RPMI7951 (cell line): ENCODE results near the gene KANSL1. TPM values are rescaled to one million over a fixed set of nuclear protein-coding genes. Genes with fewer than 3 reads are reported as not detected.
"Not testable (repeated sequence)": the region's sequence is repeated elsewhere in the genome, so short reads cannot be mapped to it uniquely, and the experiment has no call there.

Experiments
- DNase-seq: peaks from one replicate; pipeline ENCODE4 v3.0.0-alpha.2; 2012; ENCODE audit warnings: low read depth
- total RNA-seq: library from RNA; depleted of rRNA; stranded (reverse); fragments of >200 nt; shearing (Covaris generic); gene quantifications from 2 replicates; pipeline ENCODE4 v1.2.3, GENCODE V29; 2014

Gene KANSL1
- total RNA-seq, 1 experiment from 2014 or later, result 23.7 TPM

DNA sequence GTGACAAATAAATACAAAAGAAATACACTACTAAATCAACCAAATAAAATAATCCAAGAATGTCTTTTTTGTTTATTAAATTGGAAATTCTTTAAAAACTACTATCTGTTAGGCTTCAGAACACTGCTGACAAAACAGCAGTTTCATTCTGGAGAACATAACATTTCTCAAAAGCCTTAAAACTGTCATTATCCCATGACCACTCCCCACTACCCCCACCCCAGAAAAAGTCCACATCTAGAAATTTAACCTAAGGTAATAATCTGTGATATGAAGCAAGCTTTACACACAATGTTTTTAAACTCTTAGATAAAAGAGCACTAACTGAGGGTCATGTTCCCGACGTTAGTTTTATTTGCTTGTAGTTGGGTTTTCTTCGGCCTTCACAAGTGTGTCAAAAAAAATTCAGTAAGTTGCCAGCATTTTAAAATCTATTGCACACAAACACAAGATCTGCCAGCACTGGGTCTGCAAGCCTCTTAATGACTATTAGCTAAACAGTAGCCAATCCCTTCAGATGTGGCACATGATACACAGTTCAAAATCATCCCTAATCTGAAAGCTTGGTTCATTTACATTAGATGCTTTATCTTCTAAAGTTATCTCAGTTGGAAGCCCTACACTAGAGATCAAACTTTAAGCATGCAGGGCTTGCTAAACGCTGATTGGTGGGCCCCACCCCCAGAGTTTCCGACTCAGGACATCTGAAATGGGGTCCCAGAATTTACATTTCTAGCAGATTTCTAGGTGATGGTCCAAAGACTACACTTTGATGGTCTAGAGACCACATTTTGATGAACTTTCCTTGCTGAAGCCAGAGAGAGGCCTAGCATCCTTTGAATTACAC, 75.2 kb downstream of the KANSL1 start:
- no peak for DNase-seq

DNA sequence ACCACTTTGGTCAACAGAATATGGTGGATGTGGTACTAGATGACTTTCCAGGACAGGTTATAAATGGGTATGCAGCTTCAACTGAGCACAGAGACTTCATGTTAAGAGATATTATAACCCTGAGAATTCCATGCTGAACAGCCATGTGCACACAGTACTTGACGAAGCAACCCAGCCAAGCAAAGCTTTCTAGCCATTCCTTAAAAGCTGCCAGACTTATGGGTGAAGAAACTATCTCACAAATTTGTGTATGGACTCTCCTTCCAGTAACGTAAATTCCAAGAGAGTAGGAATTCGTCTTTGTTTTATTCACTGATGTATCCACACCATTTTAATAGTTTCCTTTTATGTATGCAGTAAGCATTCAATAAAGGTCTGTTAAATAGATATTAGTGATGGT, 76.1 kb downstream of the KANSL1 start:
- DNase-seq, result no peak

DNA sequence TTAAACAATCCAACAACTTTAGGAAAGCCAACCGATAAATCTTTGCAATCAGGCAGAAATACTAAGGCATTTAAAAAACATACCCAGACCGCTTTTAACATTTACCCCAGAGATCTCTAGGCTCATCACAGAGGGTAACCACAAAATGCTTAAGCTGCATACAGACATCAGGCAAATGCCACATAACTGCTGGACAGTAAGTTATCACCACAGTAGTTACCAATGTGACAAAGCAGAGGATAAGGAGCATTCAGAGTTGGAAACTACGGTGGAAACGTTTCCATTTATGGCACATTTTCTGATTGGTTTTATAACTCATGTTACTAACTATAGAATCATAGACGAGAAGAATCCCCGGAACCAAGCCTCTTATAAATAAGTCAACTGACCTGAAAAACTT, 77.5 kb downstream of the KANSL1 start:
- DNase-seq, result peak; percentile 6

DNA sequence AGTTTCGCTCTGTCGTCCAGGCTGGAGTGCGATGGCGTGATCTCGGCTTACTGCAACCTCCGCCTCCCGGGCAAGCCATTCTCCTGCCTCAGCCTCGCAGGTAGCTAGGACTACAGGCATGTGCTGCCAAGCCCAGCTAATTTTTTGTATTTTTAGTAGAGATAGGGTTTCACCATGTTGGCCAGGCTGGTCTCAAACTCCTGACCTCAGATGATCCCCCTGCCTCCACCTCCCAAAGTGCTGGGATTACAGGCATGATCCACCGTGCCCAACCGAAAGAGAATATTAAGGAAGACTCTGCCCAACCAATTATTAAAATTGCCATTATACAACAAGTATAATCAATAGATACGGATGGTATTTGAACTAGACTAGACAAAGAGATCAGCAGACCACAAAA, 82.0 kb downstream of the KANSL1 start:
- not testable (repeated sequence) for DNase-seq

DNA sequence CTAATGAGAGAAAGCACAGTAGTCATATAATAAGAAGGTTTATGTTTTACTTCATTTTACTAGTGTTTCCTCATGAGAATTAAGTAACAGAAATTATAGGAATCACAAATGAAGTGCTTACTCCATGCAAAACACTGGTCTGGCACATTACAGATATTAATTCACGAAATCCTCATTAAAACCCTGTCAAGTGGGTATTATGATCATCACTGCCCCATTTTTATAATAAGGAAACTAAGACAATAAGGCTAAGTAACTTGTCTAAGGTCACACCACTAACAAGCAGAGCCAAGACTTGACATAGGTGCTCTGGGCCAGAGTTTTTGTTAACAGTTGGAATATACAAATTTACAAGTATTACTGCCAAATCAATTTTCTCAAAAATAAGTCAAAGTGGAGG, 83.0 kb downstream of the KANSL1 start:
- no peak for DNase-seq

DNA sequence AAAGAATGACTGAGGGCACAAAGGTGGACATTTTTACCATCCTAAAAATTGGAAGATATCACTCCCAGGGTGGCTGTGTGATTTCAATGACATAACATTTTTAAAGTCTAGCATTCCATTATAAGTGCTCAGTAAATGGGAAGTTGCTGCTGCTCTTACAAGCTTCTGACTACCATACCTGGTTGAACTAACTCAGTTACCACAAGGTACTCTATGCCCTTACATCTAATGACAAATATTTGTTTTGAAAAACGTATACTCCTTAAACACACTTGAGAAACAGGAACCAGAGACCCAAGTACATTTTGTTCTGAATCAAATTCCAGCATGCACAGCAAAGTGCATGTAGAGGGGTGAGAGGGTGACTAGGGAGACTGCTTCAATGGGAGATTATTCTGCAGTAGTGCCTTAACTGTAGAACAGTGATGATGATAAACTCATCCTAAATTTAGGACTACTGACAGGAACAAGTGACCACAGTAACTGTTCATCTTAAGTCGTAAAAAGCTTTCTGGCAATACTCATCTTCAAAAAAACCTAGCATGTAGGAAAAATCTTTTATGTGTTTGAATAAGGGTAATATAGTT, 83.5 kb downstream of the KANSL1 start:
- DNase-seq, result no peak

DNA sequence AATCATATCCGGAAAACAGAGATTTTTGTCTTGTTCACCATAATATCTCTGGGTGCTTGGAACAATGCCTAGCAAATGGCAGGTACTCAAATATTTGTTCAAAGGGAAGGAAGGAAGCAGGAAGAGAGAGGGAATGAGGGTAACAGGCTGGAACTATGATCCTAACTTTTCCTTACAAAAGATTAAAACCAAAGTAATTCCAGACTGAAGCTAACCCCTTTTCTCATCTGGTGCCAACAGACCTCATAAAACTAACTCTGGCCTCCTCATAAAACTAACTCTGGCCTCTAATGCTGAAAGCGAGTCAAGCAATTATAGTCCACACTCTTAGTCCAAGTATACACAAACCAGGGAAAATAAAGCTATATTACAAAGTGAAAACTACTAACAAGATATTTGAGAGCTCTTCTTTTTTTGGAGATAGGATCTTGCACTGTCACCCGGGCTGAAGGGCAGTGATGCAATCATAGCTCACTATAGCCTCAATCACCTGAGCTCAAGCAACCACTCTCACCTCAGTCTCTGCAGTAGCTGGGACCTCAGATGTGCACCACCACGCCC, 84.6 kb downstream of the KANSL1 start:
- no peak for DNase-seq

DNA sequence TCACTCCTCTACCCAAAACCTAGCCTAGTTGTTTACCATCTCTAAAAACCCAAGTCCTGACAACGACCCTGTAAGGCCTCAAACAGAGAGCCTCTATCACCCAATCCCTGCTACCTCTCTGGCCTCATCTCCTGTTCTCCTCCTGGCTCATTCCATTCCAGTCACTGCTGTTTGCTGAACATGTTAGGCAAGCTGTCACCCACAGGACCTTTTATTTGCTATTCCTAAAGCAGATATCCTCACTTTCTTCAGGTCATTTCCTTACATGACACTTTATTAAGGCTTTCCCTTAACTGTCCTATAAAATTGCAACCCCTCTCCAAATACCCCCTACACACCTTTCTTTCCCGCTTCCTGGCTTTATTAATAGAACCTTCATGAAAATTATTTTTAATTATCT, 85.1 kb downstream of the KANSL1 start:
- DNase-seq, result no peak

DNA sequence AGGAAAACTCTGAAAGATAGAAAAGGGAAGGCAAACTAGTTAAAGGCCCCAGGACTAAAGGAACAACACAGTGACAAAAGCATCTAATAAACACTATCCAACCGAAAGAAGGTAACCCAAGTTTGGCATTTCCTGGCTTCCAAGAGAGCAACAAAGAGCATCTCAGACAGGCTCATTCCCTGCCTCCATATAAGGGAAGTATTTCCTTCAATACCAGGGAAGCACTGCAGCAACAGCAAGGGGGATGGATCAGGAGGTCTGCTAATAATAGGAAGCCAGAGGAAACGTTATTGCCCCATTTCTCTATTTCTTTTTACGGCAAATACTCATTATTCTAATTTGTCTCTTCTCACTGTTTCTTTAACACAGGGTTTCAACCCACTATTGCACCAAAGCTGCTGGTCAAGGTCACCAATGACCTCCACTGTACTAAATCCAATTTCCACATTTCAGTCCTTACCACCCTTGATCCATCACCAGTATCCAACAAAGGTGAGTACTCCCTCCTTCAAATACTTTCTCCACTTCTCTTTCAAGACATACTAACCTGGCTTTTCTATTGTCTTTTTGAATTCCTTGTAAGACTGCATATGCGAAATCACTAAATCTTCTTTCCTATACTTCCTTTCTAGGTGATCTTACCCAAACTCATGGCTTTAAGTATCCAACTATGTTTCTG, 86.1 kb downstream of the KANSL1 start:
- no peak for DNase-seq

DNA sequence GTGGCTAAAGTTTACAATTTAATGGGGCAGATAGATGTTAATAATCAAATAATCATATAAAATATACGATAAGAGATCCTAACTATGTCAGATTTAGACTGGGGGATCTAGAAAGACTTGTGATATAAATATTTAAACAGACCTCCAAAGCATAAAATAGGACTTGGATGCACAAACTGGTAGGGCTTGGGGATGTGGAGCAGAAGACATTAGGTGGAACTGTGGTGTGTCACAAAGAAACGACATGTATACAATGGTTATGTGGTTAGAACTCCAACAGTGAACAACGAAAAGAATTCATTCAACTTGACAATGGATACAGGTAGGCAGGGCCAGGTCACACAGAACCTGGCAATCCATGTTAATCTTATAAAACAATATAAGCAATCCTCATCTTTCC, 90.4 kb downstream of the KANSL1 start:
- DNase-seq, result not testable (repeated sequence)

DNA sequence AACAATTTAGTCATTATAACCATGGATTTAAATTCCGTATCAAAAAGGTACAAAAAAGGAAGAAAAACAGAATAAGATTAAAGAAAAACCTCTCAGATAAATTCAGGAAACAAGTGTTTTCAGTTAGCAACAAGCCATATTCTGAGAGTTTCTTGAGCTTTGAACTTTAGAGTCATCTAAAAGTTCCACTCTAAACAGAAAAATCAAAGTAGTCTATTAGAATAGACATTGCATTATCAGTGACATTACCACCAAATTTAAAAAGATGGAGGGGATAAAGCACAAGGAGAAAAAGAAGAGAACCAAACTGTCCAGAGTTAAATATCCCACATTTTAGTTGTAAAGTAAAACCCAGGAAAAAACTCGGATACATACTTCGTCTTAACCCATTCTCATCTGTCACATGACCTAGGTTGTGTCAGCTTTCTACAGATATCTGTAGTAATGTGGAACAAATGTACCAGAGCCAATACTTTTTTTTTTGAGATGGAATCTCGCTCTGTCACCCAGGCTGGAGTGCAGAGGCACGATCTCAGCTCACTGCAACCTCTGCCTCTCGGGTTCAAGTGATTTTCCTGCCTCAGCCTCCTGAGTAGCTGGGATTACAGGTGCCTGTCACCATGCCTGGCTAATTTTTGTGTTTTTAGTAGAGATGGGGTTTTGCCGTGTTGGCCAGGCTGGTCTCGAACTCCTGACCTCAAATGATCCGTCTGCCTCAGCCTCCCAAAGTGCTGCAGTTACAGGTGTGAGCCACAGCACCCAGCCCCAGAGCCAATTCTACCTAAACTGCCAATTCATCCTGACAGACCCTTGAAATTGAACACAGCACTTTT, 91.2 kb downstream of the KANSL1 start:
- not testable (repeated sequence) for DNase-seq

DNA sequence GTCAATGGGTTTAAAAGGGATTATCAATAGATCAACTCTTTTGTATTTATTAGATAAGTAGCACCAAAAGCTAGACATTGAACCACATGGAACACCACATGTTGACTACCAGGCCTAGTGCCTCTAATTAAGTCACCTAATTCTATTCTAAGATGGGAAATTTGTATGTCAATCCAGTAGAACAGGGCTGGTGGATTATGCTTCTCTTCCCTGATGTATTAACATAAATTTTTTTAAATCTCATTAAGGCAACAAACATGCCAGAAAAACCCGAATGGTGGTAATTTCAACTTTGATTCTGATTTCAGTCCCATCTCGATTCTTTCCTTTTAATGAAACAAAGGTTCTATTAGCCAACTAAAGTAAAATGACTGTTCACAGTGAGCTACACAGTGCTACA, 92.6 kb downstream of the KANSL1 start:
- no peak for DNase-seq

DNA sequence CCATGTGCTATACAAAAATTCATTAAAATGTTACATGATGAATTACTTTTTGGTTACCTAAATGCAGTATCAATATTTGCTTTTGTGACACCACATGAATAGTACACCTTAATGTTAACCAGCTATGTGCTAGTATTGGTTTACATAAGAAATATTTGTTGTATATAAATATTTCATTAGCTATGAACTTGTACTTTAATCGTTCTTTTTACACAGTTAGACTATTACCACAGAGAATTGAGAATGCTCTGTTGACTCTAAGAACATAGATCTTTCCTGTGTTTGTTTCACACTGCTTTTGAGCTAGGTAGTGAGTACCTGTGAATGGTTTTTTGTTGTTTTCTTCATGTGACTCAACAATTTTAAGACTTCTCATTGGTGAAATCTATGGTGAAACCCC, 93.4 kb downstream of the KANSL1 start:
- no peak for DNase-seq

DNA sequence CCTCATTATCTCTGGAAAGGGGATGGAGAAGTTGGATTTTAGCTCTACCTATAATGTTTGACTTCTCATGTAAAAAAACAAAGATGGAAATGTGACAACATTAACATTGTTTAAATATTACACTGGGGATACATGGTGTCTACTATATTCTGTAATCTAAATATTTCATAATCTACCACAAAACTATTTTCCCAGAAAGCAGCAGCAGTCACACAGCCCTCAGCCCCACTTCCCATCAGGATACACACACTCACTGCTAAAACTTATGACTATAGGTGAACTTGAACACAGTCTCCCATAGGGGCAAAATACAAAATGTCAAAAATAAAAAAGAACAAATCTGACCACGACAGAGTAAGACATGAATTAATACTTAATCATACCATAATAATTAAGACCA, 95.7 kb downstream of the KANSL1 start:
- DNase-seq, result no peak

DNA sequence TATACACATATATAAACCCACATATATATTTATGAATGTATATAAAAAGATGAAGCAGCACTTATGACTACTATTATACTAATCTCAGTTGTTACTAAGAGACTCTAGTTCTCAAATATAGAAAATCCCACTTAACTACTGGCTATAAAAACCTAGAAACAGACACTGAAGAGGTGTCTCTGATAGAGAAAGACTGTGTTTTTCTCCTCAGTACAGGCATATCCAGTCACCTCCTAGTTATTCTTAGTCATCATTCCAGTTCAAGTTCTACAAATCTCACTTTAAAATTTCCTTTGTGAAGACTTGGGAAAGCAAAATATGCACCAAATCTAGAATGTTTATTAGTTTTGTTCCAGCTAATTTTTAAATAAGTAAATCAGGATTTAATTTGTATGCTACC, 100.2 kb downstream of the KANSL1 start:
- DNase-seq, result no peak

DNA sequence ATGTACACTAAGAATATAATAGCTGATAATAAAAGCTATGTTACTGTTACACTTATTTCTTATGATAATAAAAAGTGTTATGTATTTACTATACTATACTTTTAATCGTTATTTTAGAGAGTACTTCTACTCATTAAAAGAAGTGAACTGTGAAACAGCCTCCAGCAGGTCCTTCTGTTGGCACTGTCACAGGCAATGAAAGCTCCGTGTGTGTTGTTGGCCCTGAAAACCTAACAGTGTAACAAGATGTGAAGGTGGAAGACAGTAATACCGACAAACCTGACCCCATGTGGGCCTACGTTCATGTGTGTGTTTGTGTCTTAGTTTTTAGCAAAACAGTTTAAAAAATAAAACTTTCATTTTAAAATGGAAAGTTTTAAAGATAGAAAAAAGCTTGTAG, 102.4 kb downstream of the KANSL1 start:
- no peak for DNase-seq

DNA sequence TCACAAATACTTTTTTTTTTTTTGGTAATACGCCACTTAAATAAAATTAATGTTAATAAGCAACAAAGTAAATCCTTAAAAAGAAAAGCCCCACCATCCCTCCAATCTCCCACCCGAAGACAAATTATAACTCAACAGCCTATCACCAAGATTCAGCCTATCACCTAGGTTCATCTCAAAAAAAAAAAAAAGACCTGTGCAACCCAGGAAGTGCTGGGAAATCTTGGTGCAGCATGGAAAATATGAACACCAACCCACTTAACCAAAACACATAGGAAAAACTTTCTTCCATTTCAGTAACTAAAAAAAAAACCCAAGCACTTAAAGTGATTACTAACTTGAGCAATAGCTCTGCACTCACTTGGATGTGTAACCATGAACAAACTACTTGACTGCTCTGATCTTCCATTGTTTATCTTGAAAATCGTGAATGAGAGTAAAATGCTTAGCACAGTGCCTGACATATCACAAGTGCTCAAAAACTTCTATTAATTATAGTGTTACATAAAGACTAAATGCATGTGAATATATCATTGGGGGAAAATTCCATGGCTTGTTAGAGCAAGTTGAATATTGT, 103.8 kb downstream of the KANSL1 start:
- DNase-seq, result no peak

DNA sequence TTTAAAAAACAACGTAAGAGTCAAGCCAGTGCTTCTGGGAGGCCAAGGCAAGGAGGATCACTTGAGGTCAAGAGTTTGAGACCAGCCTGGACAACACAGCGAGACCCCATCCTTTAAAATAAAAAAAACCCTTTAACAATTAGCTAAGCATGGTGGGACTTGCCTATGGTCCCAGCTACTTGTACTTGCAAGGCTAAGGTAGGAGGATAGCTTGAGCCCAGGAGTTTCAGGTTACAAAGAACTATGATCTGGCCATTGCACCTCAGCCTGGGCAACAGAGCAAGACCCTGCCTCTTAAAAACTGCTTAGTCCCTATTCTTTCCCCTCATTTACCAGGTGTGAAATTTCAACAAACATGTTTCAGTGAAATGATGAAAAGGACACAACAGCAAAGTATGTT, 104.6 kb downstream of the KANSL1 start:
- no peak for DNase-seq

DNA sequence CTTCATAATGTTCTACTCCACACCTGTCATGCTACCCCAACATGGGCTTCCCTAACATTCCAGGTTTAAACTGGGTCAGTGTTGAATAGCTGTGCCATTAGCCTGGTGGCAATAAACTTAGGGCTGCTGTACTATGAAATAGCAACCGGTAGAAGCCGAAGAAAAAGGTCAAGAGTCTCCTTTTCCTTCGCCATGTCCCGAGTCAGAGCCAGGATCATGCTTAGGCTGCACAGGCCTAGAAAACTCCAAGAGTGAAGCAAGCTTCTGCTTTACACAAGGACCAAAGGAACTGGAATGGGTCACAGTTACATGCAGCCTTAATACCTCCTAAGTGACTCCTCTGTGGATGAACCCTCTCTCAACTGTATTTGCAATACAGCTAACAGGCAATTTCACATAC, 105.4 kb downstream of the KANSL1 start:
- not testable (repeated sequence) for DNase-seq

DNA sequence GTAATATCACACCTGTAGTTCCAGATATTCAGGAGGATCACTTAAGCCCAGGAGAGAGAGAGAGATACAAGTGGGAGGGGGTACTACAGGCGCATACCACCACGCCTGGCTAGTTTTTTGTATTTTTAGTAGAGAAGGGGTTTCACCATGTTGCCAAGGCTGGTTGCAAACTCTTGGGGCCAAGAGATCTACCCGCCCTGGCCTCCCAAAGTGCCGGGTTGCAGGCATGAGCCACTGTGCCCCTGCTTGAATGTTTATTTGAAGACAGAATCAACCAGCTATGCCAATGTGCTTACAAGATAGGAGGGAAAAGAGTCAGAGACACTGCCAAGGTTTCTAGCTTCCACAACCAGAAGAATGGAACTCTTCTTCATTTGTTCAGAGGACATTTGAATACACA, 106.4 kb downstream of the KANSL1 start:
- no peak for DNase-seq

DNA sequence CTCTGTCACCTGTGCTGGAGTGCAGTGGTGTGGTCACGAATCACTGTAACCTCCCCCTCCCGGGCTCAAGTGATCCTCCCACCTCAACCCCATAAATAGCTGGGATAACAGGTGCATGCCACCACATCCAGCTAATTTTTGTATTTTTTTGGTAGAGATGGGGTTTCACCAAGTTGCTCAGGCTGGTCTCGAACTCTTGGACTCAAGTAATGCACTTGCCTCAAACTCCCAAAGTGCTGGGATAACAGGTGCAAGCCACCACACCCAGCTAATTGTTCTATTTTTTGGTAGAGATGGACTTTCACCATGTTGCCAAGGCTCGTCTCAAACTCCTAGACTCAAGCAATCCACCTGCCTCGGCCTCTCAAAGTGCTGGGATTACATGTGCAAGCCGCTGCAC, 107.7 kb downstream of the KANSL1 start:
- DNase-seq, result no peak
